Activated CD4-positive, CD25-positive, alpha-beta regulatory T cell treated with anti-CD3 and anti-CD28 coated beads, Interleukin-2, amount 50 U/mL, for 24 hours (primary cell): ENCODE data around the gene HES1.

Source experiments
- ATAC-seq, 2 donors: fragments of 150-1000 bp; cut with Tn5 transposase; one replicate each; pipeline ENCODE4 v1.10.0; 2021; ENCODE audit warnings: mild to moderate bottlenecking in 1 of 2, moderate library complexity in 1 of 2

Gene HES1

GRCh38 chr3:194103505-194103904, 32.4 kb upstream of the HES1 start:
- ATAC-seq: peak; percentile 92 to 93

GRCh38 chr3:194103983-194104751, 31.8 kb upstream of the HES1 start:
- ATAC-seq: peak; percentile 37 to 41

- no peak for ATAC-seq
Observed at GRCh38 chr3:194105292-194105691, 30.7 kb upstream of the HES1 start.

GRCh38 chr3:194107107-194107506, 28.8 kb upstream of the HES1 start:
- ATAC-seq: peak; percentile 22 to 60

GRCh38 chr3:194109192-194109863, 26.6 kb upstream of the HES1 start:
- ATAC-seq: no peak

GRCh38 chr3:194110483-194110882, 25.5 kb upstream of the HES1 start:
- no peak for ATAC-seq

- ATAC-seq: no peak
Observed at GRCh38 chr3:194111336-194111735, 24.6 kb upstream of the HES1 start.

- ATAC-seq: no peak
Observed at GRCh38 chr3:194112120-194113106, 23.5 kb upstream of the HES1 start.

GRCh38 chr3:194114123-194114522, 21.8 kb upstream of the HES1 start:
- ATAC-seq: no peak

- ATAC-seq: no peak
Observed at GRCh38 chr3:194117104-194117845, 18.7 kb upstream of the HES1 start.

GRCh38 chr3:194118920-194119319, 17.0 kb upstream of the HES1 start:
- ATAC-seq: no peak

- no peak for ATAC-seq
Observed at GRCh38 chr3:194119831-194120590, 15.9 kb upstream of the HES1 start.

- ATAC-seq: no peak
Observed at GRCh38 chr3:194120789-194121770, 14.9 kb upstream of the HES1 start.

- peak; percentile 17 to 64 for ATAC-seq
Observed at GRCh38 chr3:194121891-194122631, 13.9 kb upstream of the HES1 start.

- ATAC-seq: no peak
Observed at GRCh38 chr3:194123726-194124125, 12.2 kb upstream of the HES1 start.

- ATAC-seq: no peak
Observed at GRCh38 chr3:194124193-194124592, 11.8 kb upstream of the HES1 start.

GRCh38 chr3:194125442-194125841, 10.5 kb upstream of the HES1 start:
- ATAC-seq: no peak

GRCh38 chr3:194126790-194127189, 9.2 kb upstream of the HES1 start:
- no peak for ATAC-seq

GRCh38 chr3:194128202-194128918, 7.6 kb upstream of the HES1 start:
- no peak for ATAC-seq
